ENCODE measurements around the gene COL8A2.

- TF ChIP-seq EZH2phosphoT487 (IDR thresholded peaks at IDR 0.05; ENCODE audit: insufficient read depth, low read depth): no peak
- no peak for TF ChIP-seq EZH2 (IDR thresholded peaks at IDR 0.05; ENCODE audit: insufficient read depth, poor library complexity, severe bottlenecking)
These were observed 56.2 kb downstream of the COL8A2 start for GRCh38 chr1:36068866-36069265.
